ENCODE measurements around the gene MYOM1.

DNA sequence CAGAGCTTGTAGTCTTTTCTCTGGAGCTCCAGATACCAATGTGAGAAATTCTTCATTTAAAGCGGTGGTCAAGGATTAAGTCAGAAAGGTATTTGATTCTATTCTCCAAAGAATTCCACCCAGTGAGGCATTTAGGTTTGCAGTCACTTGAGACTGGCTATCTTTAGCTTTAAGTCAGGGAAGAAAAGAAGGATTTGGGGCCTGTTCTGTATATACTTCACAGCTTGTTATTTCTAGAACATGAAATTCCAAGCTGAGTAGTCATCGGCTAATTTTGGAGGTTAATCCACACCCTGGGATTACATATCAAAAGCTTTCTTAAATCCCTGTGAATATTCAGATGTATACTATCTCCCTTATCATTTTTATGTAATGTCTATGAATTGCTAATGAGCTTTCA, 39.4 kb downstream of the MYOM1 start:
- TF ChIP-seq, protein P1, sequence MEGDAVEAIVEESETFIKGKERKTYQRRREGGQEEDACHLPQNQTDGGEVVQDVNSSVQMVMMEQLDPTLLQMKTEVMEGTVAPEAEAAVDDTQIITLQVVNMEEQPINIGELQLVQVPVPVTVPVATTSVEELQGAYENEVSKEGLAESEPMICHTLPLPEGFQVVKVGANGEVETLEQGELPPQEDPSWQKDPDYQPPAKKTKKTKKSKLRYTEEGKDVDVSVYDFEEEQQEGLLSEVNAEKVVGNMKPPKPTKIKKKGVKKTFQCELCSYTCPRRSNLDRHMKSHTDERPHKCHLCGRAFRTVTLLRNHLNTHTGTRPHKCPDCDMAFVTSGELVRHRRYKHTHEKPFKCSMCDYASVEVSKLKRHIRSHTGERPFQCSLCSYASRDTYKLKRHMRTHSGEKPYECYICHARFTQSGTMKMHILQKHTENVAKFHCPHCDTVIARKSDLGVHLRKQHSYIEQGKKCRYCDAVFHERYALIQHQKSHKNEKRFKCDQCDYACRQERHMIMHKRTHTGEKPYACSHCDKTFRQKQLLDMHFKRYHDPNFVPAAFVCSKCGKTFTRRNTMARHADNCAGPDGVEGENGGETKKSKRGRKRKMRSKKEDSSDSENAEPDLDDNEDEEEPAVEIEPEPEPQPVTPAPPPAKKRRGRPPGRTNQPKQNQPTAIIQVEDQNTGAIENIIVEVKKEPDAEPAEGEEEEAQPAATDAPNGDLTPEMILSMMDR (IDR thresholded peaks at IDR 0.05) = no peak
- TF ChIP-seq POLR2AphosphoS5 (IDR thresholded peaks at IDR 0.05; ENCODE audit: low read depth, low read length) = no peak
- TF ChIP-seq, protein P2, sequence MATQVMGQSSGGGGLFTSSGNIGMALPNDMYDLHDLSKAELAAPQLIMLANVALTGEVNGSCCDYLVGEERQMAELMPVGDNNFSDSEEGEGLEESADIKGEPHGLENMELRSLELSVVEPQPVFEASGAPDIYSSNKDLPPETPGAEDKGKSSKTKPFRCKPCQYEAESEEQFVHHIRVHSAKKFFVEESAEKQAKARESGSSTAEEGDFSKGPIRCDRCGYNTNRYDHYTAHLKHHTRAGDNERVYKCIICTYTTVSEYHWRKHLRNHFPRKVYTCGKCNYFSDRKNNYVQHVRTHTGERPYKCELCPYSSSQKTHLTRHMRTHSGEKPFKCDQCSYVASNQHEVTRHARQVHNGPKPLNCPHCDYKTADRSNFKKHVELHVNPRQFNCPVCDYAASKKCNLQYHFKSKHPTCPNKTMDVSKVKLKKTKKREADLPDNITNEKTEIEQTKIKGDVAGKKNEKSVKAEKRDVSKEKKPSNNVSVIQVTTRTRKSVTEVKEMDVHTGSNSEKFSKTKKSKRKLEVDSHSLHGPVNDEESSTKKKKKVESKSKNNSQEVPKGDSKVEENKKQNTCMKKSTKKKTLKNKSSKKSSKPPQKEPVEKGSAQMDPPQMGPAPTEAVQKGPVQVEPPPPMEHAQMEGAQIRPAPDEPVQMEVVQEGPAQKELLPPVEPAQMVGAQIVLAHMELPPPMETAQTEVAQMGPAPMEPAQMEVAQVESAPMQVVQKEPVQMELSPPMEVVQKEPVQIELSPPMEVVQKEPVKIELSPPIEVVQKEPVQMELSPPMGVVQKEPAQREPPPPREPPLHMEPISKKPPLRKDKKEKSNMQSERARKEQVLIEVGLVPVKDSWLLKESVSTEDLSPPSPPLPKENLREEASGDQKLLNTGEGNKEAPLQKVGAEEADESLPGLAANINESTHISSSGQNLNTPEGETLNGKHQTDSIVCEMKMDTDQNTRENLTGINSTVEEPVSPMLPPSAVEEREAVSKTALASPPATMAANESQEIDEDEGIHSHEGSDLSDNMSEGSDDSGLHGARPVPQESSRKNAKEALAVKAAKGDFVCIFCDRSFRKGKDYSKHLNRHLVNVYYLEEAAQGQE (IDR thresholded peaks at IDR 0.05; ENCODE audit: insufficient read depth in 1 of 2, low read depth in 2 of 2, low read length in 1 of 2) = no peak
